Peyer's patch (tissue), 4 donors: Measurements from ENCODE around the gene HIVEP2.

ENCODE experiments used
- CTCF ChIP-seq, 6 experiments: fragments of 450-650 bp in 4 of 6; fragments of 200-600 bp in 2 of 6; sonication (generic) in 1 of 6; IDR thresholded peaks; one replicate each; pipeline ENCODE4 v1.5.1; 2017 to 2019; ENCODE audit warnings: antibody characterized with exemption in 6 of 6, mild to moderate bottlenecking in 3 of 6, moderate library complexity in 1 of 6
- POLR2A ChIP-seq, 2 donors: fragments of 450-650 bp; IDR thresholded peaks; one replicate each; pipeline ENCODE4 v1.5.1; 2017; ENCODE audit warnings: antibody characterized with exemption in 2 of 2, mild to moderate bottlenecking in 2 of 2, moderate library complexity in 2 of 2

DNA sequence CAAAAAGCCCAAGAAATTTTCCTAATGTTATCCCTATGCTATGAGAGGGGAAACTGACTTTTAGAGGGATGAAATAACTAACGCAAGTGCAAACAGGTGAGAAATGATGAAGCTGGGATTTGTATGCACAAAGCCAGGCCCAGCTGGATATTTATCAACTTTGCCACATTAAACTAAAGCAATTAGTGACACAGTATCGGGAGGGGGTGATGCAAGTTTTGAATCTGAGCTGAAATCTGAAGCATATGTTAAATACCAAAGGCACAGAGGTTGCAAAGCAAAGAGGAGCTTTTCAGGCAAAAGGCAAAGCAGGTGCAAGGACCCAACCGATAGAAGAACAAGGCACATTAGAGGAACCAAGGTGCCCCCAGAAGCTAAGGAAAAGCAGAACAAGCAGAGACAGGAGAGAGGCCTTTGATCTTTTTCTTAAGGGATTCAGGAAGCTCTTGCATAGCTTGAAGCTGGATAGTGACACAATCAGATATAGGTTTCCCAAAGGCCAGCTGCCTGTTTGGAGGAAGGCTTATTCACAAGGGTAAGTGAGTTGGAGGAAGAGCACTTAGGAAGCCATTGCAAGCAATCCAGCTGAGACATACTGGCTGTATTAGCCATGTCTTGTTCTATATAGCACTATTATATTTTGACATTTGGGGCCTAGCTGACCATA, 207.5 kb downstream of the HIVEP2 start:
- TF ChIP-seq POLR2A (IDR thresholded peaks at IDR 0.05) (no peak), CTCF (IDR thresholded peaks at IDR 0.05) (no peak)
